ENCODE results near the gene TWIST2. TPM values are rescaled to one million over a fixed set of nuclear protein-coding genes. Genes with fewer than 3 reads are reported as not detected.

TWIST2 gene
- total and polyA plus RNA-seq, 9 of the 15 experiments (the other 6 are each of a cell fraction or from before 2014, with no cell fraction given) = not detected

DNA sequence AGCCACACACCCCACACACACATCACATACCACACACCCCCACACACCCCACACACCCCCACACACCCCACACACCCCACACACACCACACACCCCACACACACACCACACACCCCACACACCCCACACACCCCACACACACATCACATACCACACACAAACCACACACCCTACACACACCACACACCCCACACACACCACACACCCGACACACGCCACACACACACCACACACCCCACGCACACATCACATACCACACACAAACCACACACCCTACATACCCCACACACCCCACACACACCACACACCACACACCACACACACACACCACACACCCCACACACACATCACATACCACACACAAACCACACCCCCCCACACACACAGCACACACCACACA lies 22.4 kb downstream of the TWIST2 start:
- ATAC-seq = no peak
- Histone ChIP-seq H3K4me1 (replicated peaks in 1 of 2; ENCODE audit: control insufficient read depth in 2 of 2, insufficient read depth in 2 of 2, low read length in 2 of 2) (no peaks in the 10 kb centered on the region), H3K9me1 (ENCODE audit: control insufficient read depth, insufficient read depth, low read length) (no peaks in the 10 kb centered on the region), H3K27me3 (ENCODE audit: control insufficient read depth in 2 of 2, insufficient read depth in 2 of 2, low read length in 2 of 2) (peaks cover 0 to 25% of the 10 kb centered on the region in 2 experiments; a peak in 2 of 5 replicates), H3K9me3 (replicated peaks; ENCODE audit: control insufficient read depth, insufficient read depth, low read depth, low read length) (no peaks in the 10 kb centered on the region), H3K27ac (ENCODE audit: extremely low read depth, low read depth, low read length) (no peak overlapping the region), H3K79me2 (ENCODE audit: control insufficient read depth, insufficient read depth, low read length) (no peaks in the 10 kb centered on the region), H3K4me3 (no peak overlapping the region), H3K4me2 (ENCODE audit: insufficient read depth, low read length) (no peak overlapping the region), H3K9ac (ENCODE audit: insufficient read depth in 1 of 2, low read depth in 2 of 2, low read length in 2 of 2) (no peak overlapping the region), H4K20me1 (replicated peaks; ENCODE audit: control insufficient read depth, insufficient read depth, low read length) (no peaks in the 10 kb centered on the region), H2AFZ (ENCODE audit: low read depth, low read length) (no peak overlapping the region), H3K36me3 (ENCODE audit: control insufficient read depth, insufficient read depth, low read length) (no peaks in the 10 kb centered on the region)
- BruUV-seq (replicated peaks) = no TSS peak
- FAIRE-seq = no peak
- in situ Hi-C loops (cut with MboI) (no loop called here), intact Hi-C loops (cut with micrococcal nuclease) (no loop called here)
- no CpG with 5 or more reads among the region's 3 CpGs for WGBS (ENCODE audit: insufficient coverage, low coverage, missing lambda C conversion rate)
- ChIA-PET POLR2A (no interaction called here), CTCF (ENCODE audit: low intra/inter-chr PET ratio) (no interaction called here)
- no peak for TF ChIP-seq GABPB1 (CRISPR knock-in tag; IDR thresholded peaks at IDR 0.05)
- no peak for TF ChIP-seq ZNF695 (CRISPR knock-in tag; IDR thresholded peaks at IDR 0.05)
- TF ChIP-seq GATAD2A (IDR thresholded peaks at IDR 0.05) = no peak
- no peak for DNase-seq (ENCODE audit: extremely low read depth in 1 of 4, low spot score in 3 of 4)

DNA sequence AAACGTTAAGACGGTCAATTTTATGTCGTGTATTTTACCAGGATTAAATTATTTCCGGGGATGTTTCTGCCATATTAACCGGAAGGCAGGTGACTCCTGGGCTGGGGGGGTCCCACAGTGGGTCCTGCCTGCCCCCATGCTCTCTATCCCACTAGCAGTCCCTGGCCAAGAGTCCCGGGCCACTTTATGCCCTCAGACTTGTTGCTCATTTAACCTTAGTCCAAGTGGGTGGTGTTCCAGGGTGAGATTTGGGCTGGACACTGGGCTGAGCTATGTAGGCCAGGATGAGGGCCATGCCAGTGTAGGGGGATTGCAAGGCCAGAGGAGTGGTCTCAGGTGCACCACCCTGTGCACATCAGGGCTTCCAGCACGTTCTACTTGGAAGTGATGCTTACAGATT lies 24.1 kb downstream of the TWIST2 start:
- H3K4me2 ChIP-seq (ENCODE audit: insufficient read depth, low read length) = no peak overlapping the region
- peaks cover 0 to 9% of the 10 kb centered on the region in 2 experiments; a peak in 2 of 5 replicates for H3K27me3 ChIP-seq (ENCODE audit: control insufficient read depth in 2 of 2, insufficient read depth in 2 of 2, low read length in 2 of 2)
- ATAC-seq (no peak), DNase-seq (ENCODE audit: extremely low read depth in 1 of 4, low spot score in 3 of 4) (no peak), FAIRE-seq (no peak)
- no peak overlapping the region for H2AFZ ChIP-seq (ENCODE audit: low read depth, low read length)
- H3K9me1 ChIP-seq (ENCODE audit: control insufficient read depth, insufficient read depth, low read length) = no peaks in the 10 kb centered on the region
- no peaks in the 10 kb centered on the region for H3K36me3 ChIP-seq (ENCODE audit: control insufficient read depth, insufficient read depth, low read length)
- no peak overlapping the region for H3K9ac ChIP-seq (ENCODE audit: insufficient read depth in 1 of 2, low read depth in 2 of 2, low read length in 2 of 2)
- no peaks in the 10 kb centered on the region for H3K9me3 ChIP-seq (replicated peaks; ENCODE audit: control insufficient read depth, insufficient read depth, low read depth, low read length)
- POLR2A ChIA-PET = no interaction called here
- no peaks in the 10 kb centered on the region for H3K79me2 ChIP-seq (ENCODE audit: control insufficient read depth, insufficient read depth, low read length)
- in situ Hi-C loops (cut with MboI) (no loop called here), intact Hi-C loops (cut with micrococcal nuclease) (no loop called here)
- no peaks in the 10 kb centered on the region for H3K4me1 ChIP-seq (replicated peaks in 1 of 2; ENCODE audit: control insufficient read depth in 2 of 2, insufficient read depth in 2 of 2, low read length in 2 of 2)
- BruUV-seq (replicated peaks) = no TSS peak
- H3K27ac ChIP-seq (ENCODE audit: extremely low read depth, low read depth, low read length) = no peak overlapping the region
- 2% methylated on average over 7 of the region's 7 CpGs for WGBS (ENCODE audit: insufficient coverage, low coverage, missing lambda C conversion rate)
- no peaks in the 10 kb centered on the region for H4K20me1 ChIP-seq (replicated peaks; ENCODE audit: control insufficient read depth, insufficient read depth, low read length)
- H3K4me3 ChIP-seq = no peak overlapping the region
- CTCF ChIA-PET (ENCODE audit: low intra/inter-chr PET ratio) = no interaction called here
- TF ChIP-seq, protein P1, sequence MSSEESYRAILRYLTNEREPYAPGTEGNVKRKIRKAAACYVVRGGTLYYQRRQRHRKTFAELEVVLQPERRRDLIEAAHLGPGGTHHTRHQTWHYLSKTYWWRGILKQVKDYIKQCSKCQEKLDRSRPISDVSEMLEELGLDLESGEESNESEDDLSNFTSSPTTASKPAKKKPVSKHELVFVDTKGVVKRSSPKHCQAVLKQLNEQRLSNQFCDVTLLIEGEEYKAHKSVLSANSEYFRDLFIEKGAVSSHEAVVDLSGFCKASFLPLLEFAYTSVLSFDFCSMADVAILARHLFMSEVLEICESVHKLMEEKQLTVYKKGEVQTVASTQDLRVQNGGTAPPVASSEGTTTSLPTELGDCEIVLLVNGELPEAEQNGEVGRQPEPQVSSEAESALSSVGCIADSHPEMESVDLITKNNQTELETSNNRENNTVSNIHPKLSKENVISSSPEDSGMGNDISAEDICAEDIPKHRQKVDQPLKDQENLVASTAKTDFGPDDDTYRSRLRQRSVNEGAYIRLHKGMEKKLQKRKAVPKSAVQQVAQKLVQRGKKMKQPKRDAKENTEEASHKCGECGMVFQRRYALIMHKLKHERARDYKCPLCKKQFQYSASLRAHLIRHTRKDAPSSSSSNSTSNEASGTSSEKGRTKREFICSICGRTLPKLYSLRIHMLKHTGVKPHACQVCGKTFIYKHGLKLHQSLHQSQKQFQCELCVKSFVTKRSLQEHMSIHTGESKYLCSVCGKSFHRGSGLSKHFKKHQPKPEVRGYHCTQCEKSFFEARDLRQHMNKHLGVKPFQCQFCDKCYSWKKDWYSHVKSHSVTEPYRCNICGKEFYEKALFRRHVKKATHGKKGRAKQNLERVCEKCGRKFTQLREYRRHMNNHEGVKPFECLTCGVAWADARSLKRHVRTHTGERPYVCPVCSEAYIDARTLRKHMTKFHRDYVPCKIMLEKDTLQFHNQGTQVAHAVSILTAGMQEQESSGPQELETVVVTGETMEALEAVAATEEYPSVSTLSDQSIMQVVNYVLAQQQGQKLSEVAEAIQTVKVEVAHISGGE (CRISPR knock-in tag; IDR thresholded peaks at IDR 0.05) = no peak
- TF ChIP-seq KLF16 (IDR thresholded peaks at IDR 0.05) (no peak), ZNF444 (CRISPR knock-in tag; IDR thresholded peaks at IDR 0.05) (no peak), ZSCAN32 (CRISPR knock-in tag; IDR thresholded peaks at IDR 0.05) (no peak), FOXM1 (IDR thresholded peaks at IDR 0.05; ENCODE audit: low read depth) (no peak), FOXM1 (CRISPR knock-in tag; IDR thresholded peaks at IDR 0.05; ENCODE audit: low read depth) (no peak)
- TF ChIP-seq, protein P2, sequence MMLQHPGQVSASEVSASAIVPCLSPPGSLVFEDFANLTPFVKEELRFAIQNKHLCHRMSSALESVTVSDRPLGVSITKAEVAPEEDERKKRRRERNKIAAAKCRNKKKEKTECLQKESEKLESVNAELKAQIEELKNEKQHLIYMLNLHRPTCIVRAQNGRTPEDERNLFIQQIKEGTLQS (IDR thresholded peaks at IDR 0.05) = no peak
- TF ChIP-seq, protein P2 (CRISPR knock-in tag; conservative IDR thresholded peaks at IDR 0.05) = no peak
- TF ChIP-seq, protein P3, sequence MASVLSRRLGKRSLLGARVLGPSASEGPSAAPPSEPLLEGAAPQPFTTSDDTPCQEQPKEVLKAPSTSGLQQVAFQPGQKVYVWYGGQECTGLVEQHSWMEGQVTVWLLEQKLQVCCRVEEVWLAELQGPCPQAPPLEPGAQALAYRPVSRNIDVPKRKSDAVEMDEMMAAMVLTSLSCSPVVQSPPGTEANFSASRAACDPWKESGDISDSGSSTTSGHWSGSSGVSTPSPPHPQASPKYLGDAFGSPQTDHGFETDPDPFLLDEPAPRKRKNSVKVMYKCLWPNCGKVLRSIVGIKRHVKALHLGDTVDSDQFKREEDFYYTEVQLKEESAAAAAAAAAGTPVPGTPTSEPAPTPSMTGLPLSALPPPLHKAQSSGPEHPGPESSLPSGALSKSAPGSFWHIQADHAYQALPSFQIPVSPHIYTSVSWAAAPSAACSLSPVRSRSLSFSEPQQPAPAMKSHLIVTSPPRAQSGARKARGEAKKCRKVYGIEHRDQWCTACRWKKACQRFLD (CRISPR knock-in tag; IDR thresholded peaks at IDR 0.05) = no peak

All from K562 (cell line).